ENCODE measurements around the gene GPC5.

Gene GPC5

GRCh38 chr13:91596842-91597241 is 198.4 kb downstream of the GPC5 start:
- no peak for DNase-seq

DNA sequence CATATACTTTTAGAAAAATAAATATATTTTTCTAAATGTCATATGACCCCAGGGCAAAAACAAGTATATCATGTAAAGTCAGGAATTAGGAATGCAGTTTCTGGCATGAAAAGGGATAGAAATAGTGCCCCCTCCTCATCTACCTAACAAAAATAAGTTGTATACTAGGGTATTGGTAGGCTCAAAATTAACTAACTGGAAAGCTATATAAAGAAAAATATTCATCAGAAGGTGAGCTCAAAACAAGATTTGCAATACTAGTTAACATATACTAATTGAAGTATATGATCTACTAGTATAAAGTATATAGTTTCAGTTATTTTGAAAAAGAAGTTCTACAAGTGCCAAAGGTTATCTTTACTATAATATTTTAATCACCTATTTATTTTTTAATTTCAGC is 200.2 kb downstream of the GPC5 start:
- DNase-seq = no peak

DNA sequence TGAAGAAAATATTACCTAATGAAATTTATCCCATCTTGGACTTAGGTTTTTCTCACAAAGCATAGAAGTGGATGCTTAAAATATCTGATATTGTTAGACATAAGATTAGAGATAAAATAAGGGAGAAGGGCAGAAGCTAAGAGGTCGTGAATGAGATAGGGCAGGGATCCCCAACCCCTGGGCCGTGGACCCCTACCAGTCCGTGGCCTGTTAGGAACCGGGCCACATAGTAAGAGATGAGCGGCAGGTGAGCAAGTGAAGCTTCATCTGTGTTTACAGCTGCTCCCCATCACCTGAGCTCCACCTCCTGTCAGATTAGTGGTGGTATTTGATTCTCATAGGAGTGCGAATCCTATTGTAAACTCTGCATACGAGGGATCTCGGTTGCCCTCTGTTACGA is 202.9 kb downstream of the GPC5 start:
- DNase-seq = no peak

- no peak for DNase-seq
These were observed 203.4 kb downstream of the GPC5 start for GRCh38 chr13:91601807-91602206.

- DNase-seq = no peak
These were observed 210.9 kb downstream of the GPC5 start for GRCh38 chr13:91609353-91609752.

GRCh38 chr13:91618315-91618714 is 219.9 kb downstream of the GPC5 start:
- DNase-seq = no peak

DNA sequence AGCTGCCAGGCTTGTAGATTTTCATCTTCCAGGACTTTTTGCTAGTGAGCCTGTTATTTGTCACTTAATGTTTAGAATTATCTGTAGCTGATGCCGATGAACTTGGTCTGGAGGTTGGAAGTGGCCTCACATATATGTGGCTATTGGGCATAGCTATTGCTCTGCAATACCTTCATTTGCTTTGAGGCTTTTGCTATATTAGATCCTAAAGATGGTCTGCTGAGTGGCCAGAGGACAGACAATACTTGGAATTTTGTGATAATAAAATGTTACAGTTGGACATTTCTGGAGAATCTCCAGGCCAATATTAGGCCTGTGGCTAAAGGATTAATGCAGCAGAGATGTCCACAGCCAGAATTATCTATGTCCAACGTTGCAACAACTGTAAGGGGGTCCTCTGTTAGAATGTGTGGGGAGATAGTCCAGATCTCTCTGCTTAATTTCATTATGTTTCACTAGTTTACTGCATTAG is 222.3 kb downstream of the GPC5 start:
- DNase-seq = no peak

DNA sequence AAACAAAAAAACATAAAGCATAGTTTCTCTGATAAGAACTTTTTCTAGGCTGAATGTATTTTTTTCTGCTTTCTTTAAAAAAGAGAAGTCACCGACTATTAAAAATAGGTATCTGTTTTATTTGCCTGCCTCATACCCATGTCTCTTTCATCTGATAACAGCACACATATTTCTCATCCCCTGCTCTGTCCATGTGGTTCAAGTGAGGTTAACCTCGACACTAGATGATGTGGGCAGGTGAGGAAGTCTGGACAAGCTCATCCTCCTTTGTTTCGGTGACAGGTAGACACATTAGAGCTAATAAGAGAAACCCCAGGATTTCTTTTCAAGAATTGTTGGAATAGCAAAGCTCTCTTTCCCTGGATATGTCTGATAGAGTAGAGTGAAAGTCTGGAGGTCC is 222.7 kb downstream of the GPC5 start:
- DNase-seq = no peak

DNA sequence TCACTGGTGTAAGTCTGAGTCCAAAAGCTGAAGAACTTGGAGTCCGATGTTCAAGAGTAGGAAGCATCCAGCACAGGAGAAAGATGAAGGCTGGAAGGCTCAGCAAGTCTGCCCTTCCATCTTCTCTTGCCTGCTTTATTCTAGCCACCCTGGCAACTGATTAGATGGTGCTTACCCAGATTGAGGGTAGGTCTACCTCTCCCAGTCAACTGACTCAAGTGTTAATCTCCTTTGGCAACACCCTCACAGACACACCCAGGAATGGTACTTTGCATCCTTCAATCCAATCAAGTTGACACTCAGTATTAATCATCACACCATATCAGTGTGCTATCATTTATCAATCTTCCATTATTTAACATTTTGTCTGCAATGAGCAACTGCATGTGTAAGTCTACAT is 223.5 kb downstream of the GPC5 start:
- DNase-seq = no peak

DNA sequence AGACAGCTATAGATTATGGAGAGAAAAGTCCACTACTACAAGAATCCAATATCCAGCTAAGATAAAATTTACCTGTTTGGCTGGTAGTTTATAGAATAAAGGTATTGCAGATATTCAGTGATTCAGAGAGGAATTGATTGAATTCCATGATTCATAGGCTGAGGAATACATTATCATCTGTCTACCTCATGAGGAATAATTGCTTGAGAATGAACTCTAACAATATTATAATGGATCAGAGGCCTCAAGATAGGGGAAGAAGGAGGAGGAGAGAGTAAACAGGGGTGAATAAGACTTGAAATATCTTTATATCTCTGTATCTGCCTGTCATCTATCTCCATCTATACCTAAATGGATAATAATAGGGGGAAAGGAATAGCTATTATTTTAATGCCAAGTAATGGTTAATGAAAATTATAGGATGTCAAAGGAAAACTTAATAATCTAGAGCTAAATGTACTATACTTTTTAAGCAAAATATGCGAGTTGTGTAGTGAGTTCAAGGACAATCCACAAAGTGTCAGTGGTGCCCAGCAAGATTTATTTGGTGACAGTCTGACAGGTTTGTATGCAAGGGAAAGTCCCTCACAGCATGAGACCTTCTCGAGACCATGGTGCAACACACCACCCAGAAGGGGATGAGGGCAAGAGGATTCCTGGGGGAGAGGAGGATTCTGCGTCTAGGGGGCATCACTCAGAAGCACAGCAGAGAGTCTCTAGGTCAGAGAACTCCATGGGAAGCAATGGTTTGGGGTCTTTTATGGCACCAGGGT is 224.5 kb downstream of the GPC5 start:
- DNase-seq = no peak

DNA sequence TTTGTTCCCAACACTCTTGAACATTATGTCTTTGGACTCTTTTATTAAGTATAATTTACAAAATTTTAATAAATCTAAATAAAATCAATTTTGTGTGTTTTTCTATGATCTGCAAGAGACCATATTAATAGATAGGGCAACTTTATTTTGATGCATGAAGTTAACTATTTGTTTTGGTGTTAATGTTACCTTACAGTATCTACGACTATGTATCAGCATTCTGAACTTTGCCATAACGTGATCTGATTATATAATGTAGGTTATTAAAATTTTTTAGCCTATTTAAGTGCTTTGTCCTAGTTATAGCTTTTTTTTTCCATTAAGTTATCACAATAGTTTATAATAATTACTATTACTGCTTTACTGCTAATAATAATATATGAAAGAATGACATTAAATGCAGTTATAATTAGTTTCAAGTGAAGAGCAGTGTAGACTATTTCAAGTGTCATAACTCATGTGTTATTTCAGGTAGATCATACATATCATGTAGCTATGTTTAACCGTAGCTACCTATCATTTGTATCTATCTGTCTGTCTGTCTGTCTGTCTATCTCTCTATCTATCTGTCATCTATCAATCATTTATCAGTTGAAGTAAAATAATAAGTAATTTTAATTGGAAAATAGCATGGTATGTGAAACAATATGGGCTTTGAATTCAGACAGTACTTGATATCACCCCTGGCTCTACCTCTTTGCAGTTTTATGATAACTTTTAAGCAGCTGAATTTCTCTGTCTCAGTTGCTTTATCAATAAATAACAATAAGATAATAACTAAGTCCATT is 229.7 kb downstream of the GPC5 start:
- DNase-seq = no peak

- no peak for DNase-seq
These were observed 232.5 kb downstream of the GPC5 start for GRCh38 chr13:91630946-91631345.

DNA sequence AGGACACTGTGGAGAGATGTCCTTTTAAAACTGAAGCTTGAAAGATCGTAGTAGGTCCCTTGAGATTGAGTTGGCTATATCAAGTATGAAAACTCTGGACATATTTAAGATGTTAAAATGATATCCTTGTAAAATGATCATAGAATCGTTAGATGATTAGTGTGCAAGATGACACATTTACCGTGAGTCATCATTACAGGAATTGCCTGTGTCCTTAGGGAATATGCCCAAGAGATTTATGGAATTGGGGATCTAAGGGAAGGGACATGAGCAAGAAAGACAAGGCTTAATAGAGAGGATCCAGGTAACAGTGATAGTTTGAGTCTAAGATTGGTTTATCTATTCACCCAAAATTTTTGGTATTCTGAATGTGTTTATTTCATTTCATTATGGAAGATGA is 233.7 kb downstream of the GPC5 start:
- DNase-seq = no peak

DNA sequence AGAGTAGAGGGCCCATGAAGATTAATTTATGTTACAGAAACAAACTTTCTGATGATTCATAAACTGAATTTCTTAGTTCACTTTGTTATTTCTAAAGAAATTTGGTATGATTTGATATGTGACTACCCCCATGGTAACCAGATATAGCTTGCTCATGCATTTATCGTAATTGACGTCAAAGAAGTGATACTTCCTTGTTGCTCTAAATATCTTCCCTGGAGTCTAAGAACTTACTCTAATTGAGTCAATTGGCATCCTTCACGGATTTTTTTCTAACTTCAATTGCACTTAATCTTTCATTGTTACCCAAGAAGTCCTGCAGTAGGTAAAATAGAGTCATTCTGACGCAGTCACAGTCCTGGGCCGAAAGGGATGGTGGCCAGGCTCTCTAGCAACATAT is 240.9 kb downstream of the GPC5 start:
- DNase-seq = no peak

DNA sequence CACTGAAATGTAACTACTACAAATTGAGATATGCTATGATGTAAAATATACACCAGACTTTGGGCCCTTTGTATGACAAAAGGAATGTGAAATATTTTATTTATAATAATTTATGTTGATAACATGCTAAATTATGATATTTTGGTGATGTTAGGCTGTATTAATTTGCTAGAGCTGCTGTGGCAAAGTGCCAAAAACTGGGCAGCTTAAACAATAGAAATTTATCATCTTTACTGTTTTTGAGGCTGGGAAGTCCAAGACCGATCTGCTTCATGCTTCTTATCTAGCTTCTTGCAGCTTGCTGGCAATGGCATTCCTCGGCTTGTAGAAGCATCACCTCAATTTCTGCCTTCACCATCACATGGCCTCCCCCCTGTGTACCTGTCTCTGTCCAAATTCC is 245.0 kb downstream of the GPC5 start:
- DNase-seq = no peak

DNA sequence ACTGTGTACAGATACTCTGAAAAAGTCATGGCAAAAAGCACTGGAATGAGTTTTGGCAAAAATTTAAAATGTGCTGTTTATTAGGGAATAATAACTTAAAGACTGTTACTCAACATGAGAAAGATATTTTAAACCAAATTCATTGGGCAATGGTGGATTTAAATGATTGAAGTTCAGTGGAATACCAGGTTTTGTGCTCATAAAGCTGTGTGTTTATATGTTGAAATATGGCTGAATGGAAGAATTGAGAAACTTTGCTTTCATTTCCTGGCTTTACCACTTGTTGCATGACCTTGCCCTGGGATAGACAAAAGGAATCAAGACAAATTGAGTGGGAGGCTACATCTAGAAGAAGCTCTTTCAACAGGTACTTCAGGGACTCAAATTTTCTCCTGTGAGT is 246.4 kb downstream of the GPC5 start:
- DNase-seq = no peak

GRCh38 chr13:91647361-91647990 is 249.1 kb downstream of the GPC5 start:
- no peak for DNase-seq

DNA sequence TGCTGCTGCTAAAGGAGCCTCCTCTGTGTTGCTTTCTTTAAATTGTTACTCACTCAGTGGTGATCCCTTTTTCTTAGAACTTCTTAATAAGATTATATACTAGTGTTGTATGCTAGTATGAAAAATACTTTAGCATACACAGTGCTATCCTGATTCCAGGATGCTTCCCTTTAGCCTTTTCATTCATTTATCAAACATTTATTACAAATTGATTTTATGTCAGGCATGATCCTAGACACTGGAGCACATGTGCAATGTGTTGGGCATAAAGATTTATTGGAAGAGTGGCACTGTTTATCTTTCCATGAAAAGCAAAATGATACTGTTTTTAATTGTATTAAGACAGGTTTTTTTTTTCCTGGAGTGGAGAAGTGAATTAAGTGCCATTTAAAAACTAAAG is 249.6 kb downstream of the GPC5 start:
- no peak for DNase-seq

- DNase-seq = no peak
These were observed 251.0 kb downstream of the GPC5 start for GRCh38 chr13:91649456-91649855.

GRCh38 chr13:91652404-91653301 is 254.2 kb downstream of the GPC5 start:
- no peak for DNase-seq

- DNase-seq = no peak
These were observed 257.3 kb downstream of the GPC5 start for GRCh38 chr13:91655731-91656130.

DNA sequence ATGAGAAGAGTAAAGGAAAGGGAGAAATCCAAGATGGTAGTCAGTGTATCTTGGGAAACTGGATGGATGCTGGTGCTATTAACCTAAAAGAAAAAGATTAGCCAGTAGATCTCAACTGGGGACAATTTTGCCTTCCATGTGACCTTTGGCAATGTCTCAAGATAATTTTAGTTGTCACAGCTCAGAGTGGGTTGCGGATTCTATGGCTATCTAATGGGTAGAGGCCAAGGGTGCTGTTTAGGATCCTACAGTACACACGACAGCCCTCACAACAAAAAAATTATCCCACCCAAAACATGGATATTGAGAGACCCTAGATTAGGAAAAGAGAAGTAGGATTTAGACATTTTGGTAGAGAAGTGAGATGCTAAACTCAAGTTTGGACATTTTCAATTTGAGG is 258.9 kb downstream of the GPC5 start:
- no peak for DNase-seq

Data from CD4-positive, alpha-beta T cell treated with Interleukin-6 for 4 hours (primary cell).